ENCODE results near the gene TEX22.

DNA sequence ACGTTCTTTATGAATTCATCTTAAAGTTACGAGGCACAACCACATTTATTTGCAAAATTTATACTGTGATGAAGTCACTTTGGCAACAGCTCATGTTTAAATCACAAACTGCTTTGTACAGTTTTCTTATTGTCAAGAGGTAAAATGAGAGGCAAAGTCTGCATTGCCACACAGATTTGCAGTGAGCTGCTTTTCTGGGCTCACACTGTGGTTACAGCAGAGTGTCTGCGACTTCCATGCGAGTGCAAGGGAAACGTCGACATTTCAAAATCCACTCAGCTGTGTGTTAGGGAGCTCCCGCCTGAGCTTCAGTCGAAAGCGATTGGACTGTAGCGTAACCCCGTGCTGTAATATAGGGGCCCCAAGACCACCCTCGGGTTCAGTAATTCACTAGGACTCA, 34.3 kb downstream of the TEX22 start:
- TF ChIP-seq, protein P1, sequence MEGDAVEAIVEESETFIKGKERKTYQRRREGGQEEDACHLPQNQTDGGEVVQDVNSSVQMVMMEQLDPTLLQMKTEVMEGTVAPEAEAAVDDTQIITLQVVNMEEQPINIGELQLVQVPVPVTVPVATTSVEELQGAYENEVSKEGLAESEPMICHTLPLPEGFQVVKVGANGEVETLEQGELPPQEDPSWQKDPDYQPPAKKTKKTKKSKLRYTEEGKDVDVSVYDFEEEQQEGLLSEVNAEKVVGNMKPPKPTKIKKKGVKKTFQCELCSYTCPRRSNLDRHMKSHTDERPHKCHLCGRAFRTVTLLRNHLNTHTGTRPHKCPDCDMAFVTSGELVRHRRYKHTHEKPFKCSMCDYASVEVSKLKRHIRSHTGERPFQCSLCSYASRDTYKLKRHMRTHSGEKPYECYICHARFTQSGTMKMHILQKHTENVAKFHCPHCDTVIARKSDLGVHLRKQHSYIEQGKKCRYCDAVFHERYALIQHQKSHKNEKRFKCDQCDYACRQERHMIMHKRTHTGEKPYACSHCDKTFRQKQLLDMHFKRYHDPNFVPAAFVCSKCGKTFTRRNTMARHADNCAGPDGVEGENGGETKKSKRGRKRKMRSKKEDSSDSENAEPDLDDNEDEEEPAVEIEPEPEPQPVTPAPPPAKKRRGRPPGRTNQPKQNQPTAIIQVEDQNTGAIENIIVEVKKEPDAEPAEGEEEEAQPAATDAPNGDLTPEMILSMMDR (IDR thresholded peaks at IDR 0.05): no peak
- no peak for TF ChIP-seq EP300 (IDR thresholded peaks at IDR 0.05)

Measured in ovary (tissue), 3 donors.